Natural killer cell (primary cell): ENCODE data around the gene ZIC1. TPM values are rescaled to one million over a fixed set of nuclear protein-coding genes. Genes with fewer than 3 reads are reported as not detected.

Source experiments
- ATAC-seq, 3 donors: fragments of 150-1000 bp in 2 of 3; fragments of 200-7000 bp in 1 of 3; cut with Tn5 transposase; 1 replicate in 1 of 3; 2 replicates in 2 of 3; pipeline ENCODE4 v1.10.0; 2021; ENCODE audit warnings: mild to moderate bottlenecking in 2 of 3, moderate library complexity in 2 of 3
- DNase-seq, 2 donors: peaks; one replicate each; pipeline versions ENCODE4 v3.0.0 to v3.0.0-alpha.2; 2013 to 2021; ENCODE audit warnings: mixed read lengths in 1 of 2
- H3K27ac ChIP-seq: one replicate; pipeline ENCODE4 v1.5.1; 2013; ENCODE audit warnings: mild to moderate bottlenecking, low read length
- H3K27me3 ChIP-seq: one replicate; pipeline ENCODE4 v1.6.1; 2013; ENCODE audit warnings: low read length; ENCODE audit not compliant: control insufficient read depth, insufficient read depth
- H3K36me3 ChIP-seq: one replicate; pipeline ENCODE4 v1.6.1; 2013; ENCODE audit warnings: low read length; ENCODE audit not compliant: control insufficient read depth, insufficient read depth
- H3K4me1 ChIP-seq: one replicate; pipeline ENCODE4 v1.6.1; 2013; ENCODE audit warnings: low read length; ENCODE audit not compliant: control insufficient read depth, insufficient read depth
- H3K4me3 ChIP-seq: one replicate; pipeline ENCODE4 v1.5.1; 2013; ENCODE audit warnings: low read length
- H3K9me3 ChIP-seq: one replicate; pipeline ENCODE4 v1.6.1; 2013; ENCODE audit warnings: low read length; ENCODE audit not compliant: control insufficient read depth, insufficient read depth
- H3K27ac Mint-ChIP-seq, 2 donors: one replicate each; pipeline ENCODE4 v1.8.0; 2022; ENCODE audit warnings: mild to moderate bottlenecking in 2 of 2, mixed read lengths in 2 of 2, moderate library complexity in 1 of 2
- H3K27me3 Mint-ChIP-seq, 2 donors: one replicate each; pipeline ENCODE4 v1.8.0; 2022; ENCODE audit warnings: low read depth in 2 of 2, mixed read lengths in 2 of 2
- H3K36me3 Mint-ChIP-seq: one replicate; pipeline ENCODE4 v1.8.0; 2022; ENCODE audit warnings: mixed read lengths
- H3K4me1 Mint-ChIP-seq, 2 donors: one replicate each; pipeline ENCODE4 v1.8.0; 2022; ENCODE audit warnings: mixed read lengths in 2 of 2
- H3K4me3 Mint-ChIP-seq: one replicate; pipeline ENCODE4 v1.8.0; 2022; ENCODE audit warnings: mild to moderate bottlenecking, moderate library complexity, mixed read lengths
- H3K9me3 Mint-ChIP-seq, 2 donors: one replicate each; pipeline ENCODE4 v1.8.0; 2022; ENCODE audit warnings: mixed read lengths in 2 of 2
- CTCF ChIP-seq: fragments of 200-600 bp; IDR thresholded peaks from one replicate; pipeline ENCODE4 v1.8.0; 2022; ENCODE audit warnings: antibody characterized with exemption
- WGBS: methylation state at CpG from one replicate; pipeline ENCODE4 v1.1.7; 2013; ENCODE audit warnings: missing lambda C conversion rate; ENCODE audit not compliant: insufficient coverage; 5-methylcytosine and 5-hydroxymethylcytosine counted together
- intact Hi-C: fragments of 100-400 bp; cut with micrococcal nuclease; formaldehyde crosslinking; loops from one replicate; pipeline ENCODE4 v1.14.2; 2022
- total RNA-seq, 4 donors: library from RNA; stranded (reverse); fragments of 120-200 nt in 1 of 4; gene quantifications; one replicate each; pipeline versions ENCODE4 v1.2.3 to v1.2.4, GENCODE V29; 2013 to 2022

The ZIC1 gene
- total RNA-seq, 3 donors from 2014 or later (not counting 1 experiment from before 2014, with no cell fraction given), result not detected

- peaks cover 36% of the 10 kb centered on the region for H3K36me3 Mint-ChIP-seq
- TF ChIP-seq CTCF, result no peak
- no peak overlapping the region for H3K27ac ChIP-seq
- no peak for DNase-seq
- H3K36me3 ChIP-seq, result no peaks in the 10 kb centered on the region
- H3K27ac Mint-ChIP-seq, result no peak overlapping the region
- WGBS, result 3% methylated on average over 6 of the region's 6 CpGs
- peaks cover 77 to 88% of the 10 kb centered on the region in 2 donors for H3K27me3 Mint-ChIP-seq
- intact Hi-C loops, result no loop called here
- no peaks in the 10 kb centered on the region for H3K4me1 ChIP-seq
- no peak overlapping the region for H3K4me3 ChIP-seq
- H3K4me1 Mint-ChIP-seq, result no peaks in the 10 kb centered on the region
- H3K9me3 ChIP-seq, result peaks cover 23% of the 10 kb centered on the region
- H3K27me3 ChIP-seq, result peaks cover 38% of the 10 kb centered on the region
- no peak for ATAC-seq
- H3K9me3 Mint-ChIP-seq, result peaks cover 0 to 3% of the 10 kb centered on the region in 2 donors
- H3K4me3 Mint-ChIP-seq, result no peak overlapping the region
Measured at GRCh38 chr3:147383617-147384016, 25.5 kb upstream of the ZIC1 start.

- H3K27me3 ChIP-seq, result peaks cover 35% of the 10 kb centered on the region
- Mint-ChIP-seq H3K9me3 (peaks cover 0 to 3% of the 10 kb centered on the region in 2 donors), H3K27ac (no peak overlapping the region)
Measured at GRCh38 chr3:147384210-147385058, 24.7 kb upstream of the ZIC1 start.

GRCh38 chr3:147385059-147386012 lies 23.8 kb upstream of the ZIC1 start:
- H3K36me3 Mint-ChIP-seq, result peaks cover 39% of the 10 kb centered on the region
- intact Hi-C loops, result no loop called here
- DNase-seq, result no peak
- H3K36me3 ChIP-seq, result no peaks in the 10 kb centered on the region
- H3K4me3 ChIP-seq, result no peak overlapping the region
- H3K9me3 Mint-ChIP-seq, result peaks cover 0 to 3% of the 10 kb centered on the region in 2 donors
- no peak overlapping the region for H3K27ac ChIP-seq
- no peaks in the 10 kb centered on the region for H3K4me1 Mint-ChIP-seq
- H3K4me3 Mint-ChIP-seq, result no peak overlapping the region
- TF ChIP-seq CTCF, result no peak
- H3K27me3 ChIP-seq, result peaks cover 37% of the 10 kb centered on the region
- peaks cover 77 to 86% of the 10 kb centered on the region in 2 donors for H3K27me3 Mint-ChIP-seq
- 11% methylated on average over 20 of the region's 23 CpGs for WGBS
- peaks cover 23% of the 10 kb centered on the region for H3K9me3 ChIP-seq
- no peak overlapping the region for H3K27ac Mint-ChIP-seq
- no peaks in the 10 kb centered on the region for H3K4me1 ChIP-seq
- ATAC-seq, result no peak

More at GRCh38 chr3:147384210-147385058, 24.7 kb upstream of the ZIC1 start:
- no peak overlapping the region for H3K4me3 Mint-ChIP-seq
- H3K9me3 ChIP-seq, result peaks cover 23% of the 10 kb centered on the region
- intact Hi-C loops, result no loop called here
- peaks cover 33% of the 10 kb centered on the region for H3K36me3 Mint-ChIP-seq
- no peak overlapping the region for H3K27ac ChIP-seq
- no peaks in the 10 kb centered on the region for H3K36me3 ChIP-seq
- no peaks in the 10 kb centered on the region for H3K4me1 ChIP-seq
- ATAC-seq, result no peak
- peaks cover 77 to 88% of the 10 kb centered on the region in 2 donors for H3K27me3 Mint-ChIP-seq
- no peak for TF ChIP-seq CTCF
- no peak for DNase-seq
- H3K4me1 Mint-ChIP-seq, result no peaks in the 10 kb centered on the region
- no peak overlapping the region for H3K4me3 ChIP-seq
- 12% methylated on average over 27 of the region's 27 CpGs for WGBS
